ENCODE data around the gene RPRD1A. TPM values are rescaled to one million over a fixed set of nuclear protein-coding genes. Genes with fewer than 3 reads are reported as not detected.

Gene RPRD1A
- total and polyA plus RNA-seq, 2 of the 4 experiments (the other 2 are of a cell fraction): 23.3 to 27.2 TPM

DNA sequence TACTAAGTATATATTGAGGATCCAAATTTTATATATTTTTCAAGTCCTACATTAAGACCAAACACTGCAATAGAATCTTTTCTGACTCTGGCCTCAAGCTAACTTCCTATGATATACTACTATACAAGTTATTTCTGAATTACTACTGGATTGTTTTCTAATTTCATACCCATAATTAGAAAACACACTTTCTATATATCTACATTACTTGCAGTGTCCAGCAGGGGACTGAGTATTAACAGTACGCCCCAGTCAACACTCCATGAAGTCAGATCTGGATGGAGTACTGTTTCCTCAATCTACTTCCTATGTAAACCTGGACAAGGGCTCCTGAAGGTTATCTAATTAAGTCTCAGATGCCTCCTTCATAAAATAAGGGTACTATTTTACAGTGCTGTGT lies 68.4 kb downstream of the RPRD1A start:
- in situ Hi-C loops (cut with MboI; ENCODE audit: low sequenced_read_pairs) (no loop called here), intact Hi-C loops (cut with micrococcal nuclease) (no loop called here)

More for the DNA sequence above, 68.4 kb downstream of the RPRD1A start:
- H3K56ac ChIP-seq (ENCODE audit: extremely low read depth, insufficient read depth, low read length): no peak overlapping the region
- H2AK5ac ChIP-seq (ENCODE audit: low read depth, low read length): no peak overlapping the region
- TF ChIP-seq MAZ (IDR thresholded peaks at IDR 0.05; ENCODE audit: borderline replicate concordance, low read depth, low read length): no peak
- TF ChIP-seq, protein P1, sequence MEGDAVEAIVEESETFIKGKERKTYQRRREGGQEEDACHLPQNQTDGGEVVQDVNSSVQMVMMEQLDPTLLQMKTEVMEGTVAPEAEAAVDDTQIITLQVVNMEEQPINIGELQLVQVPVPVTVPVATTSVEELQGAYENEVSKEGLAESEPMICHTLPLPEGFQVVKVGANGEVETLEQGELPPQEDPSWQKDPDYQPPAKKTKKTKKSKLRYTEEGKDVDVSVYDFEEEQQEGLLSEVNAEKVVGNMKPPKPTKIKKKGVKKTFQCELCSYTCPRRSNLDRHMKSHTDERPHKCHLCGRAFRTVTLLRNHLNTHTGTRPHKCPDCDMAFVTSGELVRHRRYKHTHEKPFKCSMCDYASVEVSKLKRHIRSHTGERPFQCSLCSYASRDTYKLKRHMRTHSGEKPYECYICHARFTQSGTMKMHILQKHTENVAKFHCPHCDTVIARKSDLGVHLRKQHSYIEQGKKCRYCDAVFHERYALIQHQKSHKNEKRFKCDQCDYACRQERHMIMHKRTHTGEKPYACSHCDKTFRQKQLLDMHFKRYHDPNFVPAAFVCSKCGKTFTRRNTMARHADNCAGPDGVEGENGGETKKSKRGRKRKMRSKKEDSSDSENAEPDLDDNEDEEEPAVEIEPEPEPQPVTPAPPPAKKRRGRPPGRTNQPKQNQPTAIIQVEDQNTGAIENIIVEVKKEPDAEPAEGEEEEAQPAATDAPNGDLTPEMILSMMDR (conservative IDR thresholded peaks at IDR 0.05; ENCODE audit: low read depth, low read length): peak; percentile 27; the same call in 1 of the 2 replicates
- H2BK15ac ChIP-seq (ENCODE audit: low read depth, low read length): no peak overlapping the region
- CTCF ChIA-PET: no interaction called here
- dilution Hi-C loops (cut with HindIII; ENCODE audit: low sequenced_read_pairs, unreplicated experiment): no loop called here
- H3K23ac ChIP-seq (ENCODE audit: low read depth, low read length): no peak overlapping the region
- no peaks in the 10 kb centered on the region for H4K20me1 ChIP-seq (ENCODE audit: insufficient read depth, low read length)
- no peak overlapping the region for H4K5ac ChIP-seq (ENCODE audit: low read depth, low read length)
- BruUV-seq (replicated peaks): no TSS peak
- no peak overlapping the region for H3K27ac ChIP-seq (ENCODE audit: insufficient read depth, low read length)
- H3K4me3 ChIP-seq (ENCODE audit: insufficient read depth, low read depth, low read length): no peak overlapping the region
- H3K18ac ChIP-seq (ENCODE audit: low read depth, low read length): no peak overlapping the region
- H3K9me1 ChIP-seq (ENCODE audit: insufficient read depth, low read length): peaks cover 2% of the 10 kb centered on the region
- no peaks in the 10 kb centered on the region for H3K79me1 ChIP-seq (ENCODE audit: low read depth in 1 of 2, low read length in 2 of 2)
- no peak overlapping the region for H3K9ac ChIP-seq (ENCODE audit: low read depth, low read length)
- H3K27me3 ChIP-seq (ENCODE audit: control insufficient read depth, insufficient read depth, low read length): no peaks in the 10 kb centered on the region
- no peaks in the 10 kb centered on the region for H3K9me3 ChIP-seq (ENCODE audit: control insufficient read depth, insufficient read depth, low read length)
- no peak overlapping the region for H2BK120ac ChIP-seq (ENCODE audit: low read depth, low read length)
- peak; percentile 70; the same call in 1 of the 2 replicates for ATAC-seq (ENCODE audit: low read depth)
- H2BK20ac ChIP-seq (ENCODE audit: low read depth, low read length): no peak overlapping the region
- H4K8ac ChIP-seq (ENCODE audit: low read depth in 2 of 2, low read length in 2 of 2): no peak overlapping the region
- H3K14ac ChIP-seq (replicated peaks; ENCODE audit: low read depth, low read length): no peak overlapping the region
- no peaks in the 10 kb centered on the region; the same call in 1 of the 2 replicates for H3K4me1 ChIP-seq (ENCODE audit: control insufficient read depth, insufficient read depth, low read length)
- H2BK5ac ChIP-seq (ENCODE audit: low read depth, low read length, poor library complexity, severe bottlenecking): no peak overlapping the region
- H3K4me2 ChIP-seq (ENCODE audit: low read depth, low read length): no peak overlapping the region
- H2AK9ac ChIP-seq (replicated peaks; ENCODE audit: low read depth, low read length, poor library complexity): no peak overlapping the region
- no peaks in the 10 kb centered on the region for H3K36me3 ChIP-seq (ENCODE audit: control insufficient read depth, insufficient read depth, low read length)
- H4K91ac ChIP-seq (ENCODE audit: insufficient read depth, low read depth, low read length): no peak overlapping the region
- no peak overlapping the region for H3K4ac ChIP-seq (ENCODE audit: low read depth, low read length)
- no peak for DNase-seq
- H2AFZ ChIP-seq (replicated peaks; ENCODE audit: low read length, poor library complexity): no peak overlapping the region
- POLR2A ChIA-PET (ENCODE audit: unreplicated experiment): no interaction called here
- WGBS, 2 experiments (ENCODE audit: extremely low coverage in 2 of 2, insufficient read length in 1 of 2): no CpG with 5 or more reads among the region's 1 CpG

Measured in IMR-90 (cell line).